Activated T-cell treated with anti-CD3 and anti-CD28 coated beads for 4 hours (primary cell): ENCODE measurements around the gene RPL35.
"Not testable (repeated sequence)": the region's sequence is repeated elsewhere in the genome, so short reads cannot be mapped to it uniquely, and the experiment has no call there.

Source experiments
- DNase-seq: peaks from one replicate; pipeline ENCODE4 v3.0.0-alpha.2; 2020

Gene RPL35

DNA sequence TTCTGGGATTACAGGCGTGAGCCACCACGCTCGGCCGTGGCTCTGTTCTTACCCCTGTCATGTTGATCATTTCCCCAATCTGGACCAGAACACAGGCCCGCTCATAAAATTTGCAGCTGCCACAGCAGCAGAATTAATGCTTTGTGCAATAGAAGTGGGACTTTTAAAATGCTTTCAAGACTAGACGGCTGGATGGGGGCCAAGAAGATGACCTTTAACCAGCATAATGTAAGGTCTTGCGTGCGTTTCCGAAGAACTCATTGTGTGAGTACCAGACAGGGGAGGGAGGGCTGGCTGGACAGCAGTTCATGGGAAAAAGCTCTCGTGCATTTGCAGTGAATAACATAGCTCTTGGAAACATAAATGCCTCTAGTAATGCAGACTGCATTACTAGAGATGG, 12.0 kb downstream of the RPL35 start:
- DNase-seq: no peak

DNA sequence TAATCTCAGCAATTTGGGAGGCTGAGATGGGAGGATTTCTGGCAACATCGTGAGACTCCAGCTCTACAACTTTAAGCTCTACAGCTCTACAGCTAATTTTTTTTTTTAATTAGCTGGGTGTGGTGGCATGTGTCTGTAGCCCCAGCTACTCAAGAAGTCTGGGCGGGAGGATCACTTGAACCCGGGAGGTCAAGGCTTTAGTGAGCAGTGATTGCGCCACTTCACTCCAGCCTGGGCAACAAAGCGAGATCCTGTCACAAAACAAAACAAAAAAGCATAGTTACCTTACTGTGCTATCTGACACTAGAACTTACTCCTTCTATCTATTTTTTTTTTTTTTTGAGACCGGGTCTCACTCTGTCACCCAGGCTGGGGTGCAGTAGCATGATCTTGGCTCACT, 14.8 kb downstream of the RPL35 start:
- no peak for DNase-seq

GRCh38 chr9:124846467-124846866, 15.3 kb downstream of the RPL35 start:
- not testable (repeated sequence) for DNase-seq

DNA sequence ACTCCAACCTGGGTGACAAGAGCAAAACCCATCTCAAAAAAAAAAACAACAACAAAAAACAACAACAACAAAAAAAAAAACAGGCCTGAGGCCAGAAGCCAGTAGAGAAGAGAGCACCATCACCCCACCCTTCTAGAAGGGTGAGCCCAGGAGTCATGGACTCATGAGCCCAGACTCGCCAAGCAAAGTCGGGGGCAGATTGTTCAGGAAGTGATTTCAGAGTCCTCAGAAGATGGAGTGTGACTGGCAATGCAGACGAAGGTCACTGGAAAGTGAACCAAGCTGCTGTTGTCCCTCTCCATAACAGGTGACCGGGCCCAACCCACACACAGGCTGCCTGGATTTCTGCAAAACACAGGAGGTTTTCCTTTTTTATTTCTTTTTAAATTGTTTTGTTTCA, 17.5 kb downstream of the RPL35 start:
- DNase-seq: no peak

DNA sequence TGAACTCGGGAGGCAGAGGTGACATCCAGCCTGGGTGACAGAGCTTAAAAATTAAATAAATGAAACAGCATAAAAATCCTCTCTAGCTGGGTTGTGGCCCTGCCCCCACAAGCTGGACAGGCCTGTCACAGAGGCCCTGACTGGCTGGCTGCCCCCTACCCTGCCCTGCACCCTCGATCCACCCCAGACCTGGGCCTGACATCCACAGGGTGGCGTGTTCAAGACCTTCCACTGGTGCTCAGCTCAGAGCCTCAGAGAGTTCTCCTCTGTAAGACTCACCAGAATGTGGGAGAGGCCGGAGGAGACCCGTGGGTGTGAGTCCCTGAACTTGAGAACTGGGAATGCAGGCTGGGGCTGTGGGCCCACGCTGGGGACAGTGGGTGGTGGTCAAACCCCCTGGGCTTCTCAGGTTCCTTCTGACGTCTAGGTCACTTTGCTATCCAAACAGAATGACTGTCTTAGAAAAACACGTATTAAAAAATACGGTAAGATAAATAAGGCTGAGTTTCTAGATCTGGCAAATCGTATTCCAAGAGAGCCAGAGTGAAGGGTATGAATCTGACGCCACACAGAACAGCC, 18.2 kb downstream of the RPL35 start:
- no peak for DNase-seq

DNA sequence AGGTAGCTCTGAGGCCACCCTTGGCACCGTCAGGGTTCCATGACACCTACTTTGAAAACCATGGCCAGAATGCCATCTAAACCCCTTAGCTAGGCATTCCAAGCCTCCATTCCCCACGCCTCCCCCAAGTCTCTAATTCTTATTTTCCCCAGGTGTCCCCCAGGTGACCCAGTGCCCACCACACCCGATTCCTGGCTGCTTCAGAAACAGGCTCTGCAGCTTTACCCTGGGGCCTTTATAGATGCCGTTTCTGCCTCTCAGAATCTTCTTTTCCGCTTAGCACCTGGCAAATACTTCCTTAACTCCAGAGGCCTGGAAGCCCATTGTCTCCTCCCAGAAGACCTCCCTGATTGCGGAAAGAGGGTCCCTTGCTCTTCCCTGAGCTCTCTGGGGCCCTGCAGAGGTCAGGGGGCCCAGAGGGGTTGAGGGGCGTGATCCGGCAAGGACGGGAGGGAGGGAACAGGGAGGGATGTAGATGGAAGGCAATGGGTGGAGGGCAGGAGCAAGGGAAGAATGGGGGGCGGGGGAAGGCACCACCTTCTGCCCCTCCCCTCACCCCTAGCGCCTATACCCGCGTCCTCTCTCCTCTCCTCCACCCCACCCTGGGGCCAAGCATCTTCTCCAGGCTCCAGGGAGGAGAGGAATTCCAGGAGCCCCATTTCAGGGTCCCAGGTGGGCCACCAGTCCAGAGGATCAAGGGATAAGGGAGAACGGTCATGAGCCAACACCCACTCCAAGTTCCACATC, 20.5 kb downstream of the RPL35 start:
- no peak for DNase-seq

- DNase-seq: no peak
These were observed 21.4 kb downstream of the RPL35 start for GRCh38 chr9:124840300-124840833.

DNA sequence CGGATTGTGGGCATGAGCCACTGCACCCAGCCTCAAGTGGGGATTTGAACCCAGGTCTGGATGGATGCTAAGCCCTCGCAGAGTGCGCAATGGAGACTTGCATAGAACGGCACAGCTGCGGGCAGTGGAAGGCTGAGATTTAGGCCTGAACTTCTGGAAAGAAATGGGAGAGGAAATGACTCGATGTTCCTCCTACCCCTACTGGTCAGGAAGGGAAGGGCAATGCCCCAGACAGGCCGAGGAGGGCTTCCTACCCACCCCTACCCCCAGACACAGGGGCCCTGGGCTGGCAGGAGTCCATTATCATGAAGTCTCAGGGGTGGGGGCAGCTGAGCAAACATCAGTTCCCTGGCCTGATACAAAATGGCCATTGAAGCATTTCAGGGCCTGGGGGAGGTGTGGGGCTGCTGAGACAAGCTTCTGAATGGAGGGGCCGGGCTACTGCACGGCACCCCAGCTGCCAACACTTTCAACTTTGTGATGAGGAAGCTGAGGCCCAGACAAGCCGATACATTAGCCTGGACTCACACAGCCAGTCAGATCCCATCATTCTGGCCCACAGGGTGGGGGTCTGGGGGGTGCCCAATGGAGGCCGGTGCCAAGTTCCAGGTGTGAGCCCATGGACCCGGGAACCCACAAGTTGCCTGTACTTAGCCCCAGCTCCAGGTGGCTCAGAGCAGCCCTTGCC, 22.0 kb downstream of the RPL35 start:
- DNase-seq: no peak

DNA sequence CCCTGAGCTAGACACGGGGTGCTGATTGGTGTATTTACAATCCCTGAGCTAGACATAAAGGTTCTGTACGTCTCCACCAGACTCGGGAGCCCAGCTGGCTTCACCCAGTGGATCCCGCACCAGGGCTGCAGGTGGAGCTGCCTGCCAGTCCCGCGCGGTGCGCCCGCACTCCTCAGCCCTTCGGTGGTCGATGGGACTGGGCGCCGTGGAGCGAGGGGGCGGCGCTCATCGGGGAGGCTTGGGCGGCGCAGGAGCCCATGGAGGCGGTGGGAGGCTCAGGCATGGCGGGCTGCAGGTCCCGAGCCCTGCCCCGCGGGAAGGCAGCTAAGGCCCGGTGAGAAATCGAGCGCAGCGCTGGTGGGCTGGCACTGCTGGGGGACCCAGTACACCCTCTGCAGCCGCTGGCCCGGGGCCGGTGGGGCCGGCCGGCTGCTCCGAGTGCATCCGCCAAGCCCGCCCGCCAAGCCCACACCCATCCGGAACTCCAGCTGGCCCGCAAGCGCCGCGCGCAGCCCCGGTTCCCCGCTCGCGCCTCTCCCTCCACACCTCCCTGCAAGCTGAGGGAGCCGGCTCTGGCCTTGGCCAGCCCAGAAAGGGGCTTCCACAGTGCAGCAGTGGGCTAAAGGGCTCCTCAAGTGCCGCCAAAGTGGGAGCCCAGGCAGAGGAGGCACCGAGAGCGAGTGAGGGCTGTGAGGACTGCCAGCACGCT, 23.0 kb downstream of the RPL35 start:
- not testable (repeated sequence) for DNase-seq

- DNase-seq: not testable (repeated sequence)
These were observed 23.6 kb downstream of the RPL35 start for GRCh38 chr9:124838132-124838531.

GRCh38 chr9:124835026-124835557, 26.7 kb downstream of the RPL35 start:
- DNase-seq: no peak

GRCh38 chr9:124834591-124834990, 27.2 kb downstream of the RPL35 start:
- DNase-seq: no peak

DNA sequence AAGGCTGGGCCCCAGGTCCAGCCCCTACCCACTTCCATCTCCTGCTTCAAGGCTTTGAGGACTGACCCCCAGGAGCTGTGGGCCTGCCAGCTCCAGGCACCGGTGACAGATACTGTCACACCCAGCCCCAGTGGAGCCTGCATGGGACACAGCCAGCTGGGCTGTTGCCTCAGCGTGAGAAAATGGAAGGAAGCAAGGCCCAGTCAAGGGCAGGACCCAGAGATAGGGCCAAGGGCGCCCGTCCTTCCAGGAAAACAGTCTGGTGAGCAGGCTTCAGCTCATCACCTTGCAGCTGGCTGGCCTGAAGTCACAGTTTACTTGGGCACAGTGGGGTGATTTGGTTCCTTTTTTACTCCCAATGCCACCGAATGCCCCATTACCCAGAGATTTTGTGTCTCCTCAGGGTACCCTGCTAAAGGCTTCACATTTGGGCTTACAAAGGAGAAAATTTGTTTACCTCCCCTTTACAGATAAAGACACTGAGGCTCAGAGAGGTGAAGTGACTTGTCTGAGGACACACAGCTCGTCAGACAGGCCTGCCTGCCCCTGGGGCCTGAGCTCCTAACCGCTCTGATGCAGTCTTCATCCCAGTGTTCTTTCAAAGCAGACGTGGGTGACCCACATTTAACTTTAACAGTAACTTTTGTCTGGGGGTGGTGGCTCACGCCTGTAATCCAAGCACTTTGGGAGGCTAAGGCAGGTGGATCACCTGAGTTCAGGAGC, 30.0 kb downstream of the RPL35 start:
- DNase-seq: no peak

- no peak for DNase-seq
These were observed 31.2 kb downstream of the RPL35 start for GRCh38 chr9:124830593-124830992.

- DNase-seq: no peak
These were observed 32.5 kb downstream of the RPL35 start for GRCh38 chr9:124829334-124829669.

GRCh38 chr9:124828489-124829333, 33.0 kb downstream of the RPL35 start:
- no peak for DNase-seq

GRCh38 chr9:124820698-124821623, 40.8 kb downstream of the RPL35 start:
- no peak for DNase-seq

GRCh38 chr9:124818431-124819281, 43.1 kb downstream of the RPL35 start:
- DNase-seq: no peak

DNA sequence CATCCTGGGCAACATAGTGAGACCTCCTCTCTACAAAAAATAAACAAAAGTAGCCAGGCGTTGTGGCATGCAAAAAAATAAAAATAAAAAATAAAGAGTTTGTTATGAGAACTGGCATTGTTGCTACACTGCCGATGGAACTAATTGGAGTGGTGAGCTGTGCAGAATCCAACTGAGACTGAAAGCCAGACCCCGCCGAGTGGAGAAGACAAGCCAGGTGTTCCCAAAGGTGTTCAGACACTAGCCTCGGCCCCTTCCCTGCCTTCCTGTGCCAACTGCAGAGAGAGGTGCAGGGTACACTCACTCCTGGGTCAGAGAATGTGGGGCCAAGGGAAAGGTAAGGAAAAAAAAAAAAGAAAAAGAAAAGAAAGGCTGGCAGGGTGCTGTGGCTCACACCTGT, 46.2 kb downstream of the RPL35 start:
- DNase-seq: no peak
